GM23338 (cell line): ENCODE data around the gene PRKCH. TPM values are rescaled to one million over a fixed set of nuclear protein-coding genes. Genes with fewer than 3 reads are reported as not detected.

Experiments
- CREB1 ChIP-seq: fragments of 250-450 bp; sonication (Bioruptor Pico); IDR thresholded peaks from 2 replicates; pipeline ENCODE4 v1.5.0; 2020; ENCODE audit warnings: low read depth, mild to moderate bottlenecking, moderate library complexity
- EZH2 ChIP-seq: fragments of 200-600 bp; sonication (generic); IDR thresholded peaks from one replicate; pipeline ENCODE4 v1.8.0; 2017; ENCODE audit warnings: antibody characterized with exemption, mild to moderate bottlenecking, low read depth; ENCODE audit not compliant: unreplicated experiment
- JUNB ChIP-seq: IDR thresholded peaks from one replicate; pipeline ENCODE4 v1.6.1; 2016; ENCODE audit warnings: antibody characterized with exemption; ENCODE audit not compliant: unreplicated experiment
- POLR2AphosphoS5 ChIP-seq: IDR thresholded peaks from 2 replicates; pipeline ENCODE4 v1.6.1; 2016; ENCODE audit warnings: antibody characterized with exemption, low read depth
- STAT1 ChIP-seq: IDR thresholded peaks from one replicate; pipeline ENCODE4 v1.6.1; 2016; ENCODE audit warnings: antibody characterized with exemption; ENCODE audit not compliant: unreplicated experiment
- ZNF331 ChIP-seq: fragments of 250-450 bp; sonication (Bioruptor Pico); IDR thresholded peaks from 2 replicates; pipeline ENCODE4 v1.5.0; 2020; ENCODE audit warnings: low read depth, mild to moderate bottlenecking, moderate library complexity
- polyA plus RNA-seq: library from polyadenylated mRNA; unstranded; fragments of >200 nt; fragmentation: Nextera tagmentation; extraction: Ambion mirVana; gene quantifications from 2 replicates; pipeline ENCODE4 v1.2.1, GENCODE V29; 2016
- total RNA-seq: library from RNA; depleted of rRNA; stranded (reverse); fragments of >200 nt; shearing (Covaris generic); gene quantifications from 2 replicates; pipeline ENCODE4 v1.2.3, GENCODE V29; 2014
- TF ChIP-seq, protein P1 (sequence below): fragments of 250-450 bp; sonication (Bioruptor Pico); IDR thresholded peaks from 2 replicates; pipeline ENCODE4 v1.5.0; 2020; ENCODE audit warnings: mild to moderate bottlenecking, moderate library complexity
- TF ChIP-seq, protein P2 (sequence below): IDR thresholded peaks from 2 replicates; pipeline ENCODE4 v1.6.1; 2016; ENCODE audit warnings: antibody characterized with exemption
- TF ChIP-seq, protein P3 (sequence below), 2 experiments: fragments of 200-600 bp in 1 of 2; sonication (generic) in 1 of 2; conservative IDR thresholded peaks; 2 replicates each; pipeline versions ENCODE4 v1.5.1 to v1.6.1; 2016 to 2017; ENCODE audit warnings: antibody characterized with exemption in 2 of 2, low read depth in 2 of 2, mild to moderate bottlenecking in 2 of 2, moderate library complexity in 1 of 2

PRKCH gene
- total and polyA plus RNA-seq, 2 experiments from 2014 or later = 5.4 to 10.1 TPM

DNA sequence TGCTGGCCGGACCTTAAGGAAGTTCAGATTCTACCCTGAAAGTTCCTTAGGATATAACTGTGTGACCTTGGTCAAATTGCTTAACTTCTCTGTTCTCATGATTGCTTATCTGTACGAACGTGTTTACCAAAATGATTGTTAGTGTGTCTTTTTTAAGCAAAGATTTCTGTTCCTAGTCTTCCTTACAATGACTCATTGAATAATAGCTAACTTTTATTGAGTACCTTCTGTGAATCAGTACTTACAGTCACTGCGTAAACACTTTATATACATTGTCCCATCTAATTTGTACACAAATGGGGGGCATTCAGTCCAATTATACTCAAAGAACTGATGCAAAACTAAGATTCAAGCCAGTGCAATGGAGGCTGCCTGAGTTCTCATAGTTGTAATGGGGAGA, 36.0 kb upstream of the PRKCH start (continued):
- TF ChIP-seq, protein P1, sequence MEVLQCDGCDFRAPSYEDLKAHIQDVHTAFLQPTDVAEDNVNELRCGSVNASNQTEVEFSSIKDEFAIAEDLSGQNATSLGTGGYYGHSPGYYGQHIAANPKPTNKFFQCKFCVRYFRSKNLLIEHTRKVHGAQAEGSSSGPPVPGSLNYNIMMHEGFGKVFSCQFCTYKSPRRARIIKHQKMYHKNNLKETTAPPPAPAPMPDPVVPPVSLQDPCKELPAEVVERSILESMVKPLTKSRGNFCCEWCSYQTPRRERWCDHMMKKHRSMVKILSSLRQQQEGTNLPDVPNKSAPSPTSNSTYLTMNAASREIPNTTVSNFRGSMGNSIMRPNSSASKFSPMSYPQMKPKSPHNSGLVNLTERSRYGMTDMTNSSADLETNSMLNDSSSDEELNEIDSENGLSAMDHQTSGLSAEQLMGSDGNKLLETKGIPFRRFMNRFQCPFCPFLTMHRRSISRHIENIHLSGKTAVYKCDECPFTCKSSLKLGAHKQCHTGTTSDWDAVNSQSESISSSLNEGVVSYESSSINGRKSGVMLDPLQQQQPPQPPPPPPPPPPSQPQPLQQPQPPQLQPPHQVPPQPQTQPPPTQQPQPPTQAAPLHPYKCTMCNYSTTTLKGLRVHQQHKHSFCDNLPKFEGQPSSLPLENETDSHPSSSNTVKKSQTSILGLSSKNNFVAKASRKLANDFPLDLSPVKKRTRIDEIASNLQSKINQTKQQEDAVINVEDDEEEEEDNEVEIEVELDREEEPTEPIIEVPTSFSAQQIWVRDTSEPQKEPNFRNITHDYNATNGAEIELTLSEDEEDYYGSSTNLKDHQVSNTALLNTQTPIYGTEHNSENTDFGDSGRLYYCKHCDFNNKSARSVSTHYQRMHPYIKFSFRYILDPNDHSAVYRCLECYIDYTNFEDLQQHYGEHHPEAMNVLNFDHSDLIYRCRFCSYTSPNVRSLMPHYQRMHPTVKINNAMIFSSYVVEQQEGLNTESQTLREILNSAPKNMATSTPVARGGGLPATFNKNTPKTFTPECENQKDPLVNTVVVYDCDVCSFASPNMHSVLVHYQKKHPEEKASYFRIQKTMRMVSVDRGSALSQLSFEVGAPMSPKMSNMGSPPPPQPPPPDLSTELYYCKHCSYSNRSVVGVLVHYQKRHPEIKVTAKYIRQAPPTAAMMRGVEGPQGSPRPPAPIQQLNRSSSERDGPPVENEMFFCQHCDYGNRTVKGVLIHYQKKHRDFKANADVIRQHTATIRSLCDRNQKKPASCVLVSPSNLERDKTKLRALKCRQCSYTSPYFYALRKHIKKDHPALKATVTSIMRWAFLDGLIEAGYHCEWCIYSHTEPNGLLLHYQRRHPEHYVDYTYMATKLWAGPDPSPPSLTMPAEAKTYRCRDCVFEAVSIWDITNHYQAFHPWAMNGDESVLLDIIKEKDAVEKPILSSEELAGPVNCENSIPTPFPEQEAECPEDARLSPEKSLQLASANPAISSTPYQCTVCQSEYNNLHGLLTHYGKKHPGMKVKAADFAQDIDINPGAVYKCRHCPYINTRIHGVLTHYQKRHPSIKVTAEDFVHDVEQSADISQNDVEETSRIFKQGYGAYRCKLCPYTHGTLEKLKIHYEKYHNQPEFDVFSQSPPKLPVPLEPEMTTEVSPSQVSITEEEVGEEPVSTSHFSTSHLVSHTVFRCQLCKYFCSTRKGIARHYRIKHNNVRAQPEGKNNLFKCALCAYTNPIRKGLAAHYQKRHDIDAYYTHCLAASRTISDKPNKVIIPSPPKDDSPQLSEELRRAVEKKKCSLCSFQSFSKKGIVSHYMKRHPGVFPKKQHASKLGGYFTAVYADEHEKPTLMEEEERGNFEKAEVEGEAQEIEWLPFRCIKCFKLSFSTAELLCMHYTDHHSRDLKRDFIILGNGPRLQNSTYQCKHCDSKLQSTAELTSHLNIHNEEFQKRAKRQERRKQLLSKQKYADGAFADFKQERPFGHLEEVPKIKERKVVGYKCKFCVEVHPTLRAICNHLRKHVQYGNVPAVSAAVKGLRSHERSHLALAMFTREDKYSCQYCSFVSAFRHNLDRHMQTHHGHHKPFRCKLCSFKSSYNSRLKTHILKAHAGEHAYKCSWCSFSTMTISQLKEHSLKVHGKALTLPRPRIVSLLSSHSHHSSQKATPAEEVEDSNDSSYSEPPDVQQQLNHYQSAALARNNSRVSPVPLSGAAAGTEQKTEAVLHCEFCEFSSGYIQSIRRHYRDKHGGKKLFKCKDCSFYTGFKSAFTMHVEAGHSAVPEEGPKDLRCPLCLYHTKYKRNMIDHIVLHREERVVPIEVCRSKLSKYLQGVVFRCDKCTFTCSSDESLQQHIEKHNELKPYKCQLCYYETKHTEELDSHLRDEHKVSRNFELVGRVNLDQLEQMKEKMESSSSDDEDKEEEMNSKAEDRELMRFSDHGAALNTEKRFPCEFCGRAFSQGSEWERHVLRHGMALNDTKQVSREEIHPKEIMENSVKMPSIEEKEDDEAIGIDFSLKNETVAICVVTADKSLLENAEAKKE (CRISPR knock-in tag) = no peak
- TF ChIP-seq STAT1 (no peak), JUNB (no peak), CREB1 (no peak), POLR2AphosphoS5 (no peak), ZNF331 (CRISPR knock-in tag) (no peak), EZH2 (no peak)
- TF ChIP-seq, protein P2, sequence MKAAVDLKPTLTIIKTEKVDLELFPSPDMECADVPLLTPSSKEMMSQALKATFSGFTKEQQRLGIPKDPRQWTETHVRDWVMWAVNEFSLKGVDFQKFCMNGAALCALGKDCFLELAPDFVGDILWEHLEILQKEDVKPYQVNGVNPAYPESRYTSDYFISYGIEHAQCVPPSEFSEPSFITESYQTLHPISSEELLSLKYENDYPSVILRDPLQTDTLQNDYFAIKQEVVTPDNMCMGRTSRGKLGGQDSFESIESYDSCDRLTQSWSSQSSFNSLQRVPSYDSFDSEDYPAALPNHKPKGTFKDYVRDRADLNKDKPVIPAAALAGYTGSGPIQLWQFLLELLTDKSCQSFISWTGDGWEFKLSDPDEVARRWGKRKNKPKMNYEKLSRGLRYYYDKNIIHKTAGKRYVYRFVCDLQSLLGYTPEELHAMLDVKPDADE = no peak
- TF ChIP-seq, protein P3, sequence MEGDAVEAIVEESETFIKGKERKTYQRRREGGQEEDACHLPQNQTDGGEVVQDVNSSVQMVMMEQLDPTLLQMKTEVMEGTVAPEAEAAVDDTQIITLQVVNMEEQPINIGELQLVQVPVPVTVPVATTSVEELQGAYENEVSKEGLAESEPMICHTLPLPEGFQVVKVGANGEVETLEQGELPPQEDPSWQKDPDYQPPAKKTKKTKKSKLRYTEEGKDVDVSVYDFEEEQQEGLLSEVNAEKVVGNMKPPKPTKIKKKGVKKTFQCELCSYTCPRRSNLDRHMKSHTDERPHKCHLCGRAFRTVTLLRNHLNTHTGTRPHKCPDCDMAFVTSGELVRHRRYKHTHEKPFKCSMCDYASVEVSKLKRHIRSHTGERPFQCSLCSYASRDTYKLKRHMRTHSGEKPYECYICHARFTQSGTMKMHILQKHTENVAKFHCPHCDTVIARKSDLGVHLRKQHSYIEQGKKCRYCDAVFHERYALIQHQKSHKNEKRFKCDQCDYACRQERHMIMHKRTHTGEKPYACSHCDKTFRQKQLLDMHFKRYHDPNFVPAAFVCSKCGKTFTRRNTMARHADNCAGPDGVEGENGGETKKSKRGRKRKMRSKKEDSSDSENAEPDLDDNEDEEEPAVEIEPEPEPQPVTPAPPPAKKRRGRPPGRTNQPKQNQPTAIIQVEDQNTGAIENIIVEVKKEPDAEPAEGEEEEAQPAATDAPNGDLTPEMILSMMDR (conservative IDR thresholded peaks at IDR 0.05; ENCODE audit: low read depth in 2 of 2) = no peak
